Lower leg skin (tissue), 4 donors: ENCODE results near the gene DICER1. TPM values are rescaled to one million over a fixed set of nuclear protein-coding genes. Genes with fewer than 3 reads are reported as not detected.

Experiments
- DNase-seq, 2 donors: peaks; one replicate each; pipeline ENCODE4 v3.0.0-alpha.2; 2019; ENCODE audit warnings: low spot score in 2 of 2
- H3K4me3 ChIP-seq: fragments of 200-600 bp; sonication (generic); 2 replicates; pipeline ENCODE4 v1.5.1; 2017; ENCODE audit warnings: mild to moderate bottlenecking, low read depth; ENCODE audit not compliant: poor library complexity, severe bottlenecking
- CTCF ChIP-seq, 3 donors: fragments of 450-650 bp; IDR thresholded peaks; one replicate each; pipeline ENCODE4 v1.5.1; 2016; ENCODE audit warnings: antibody characterized with exemption in 3 of 3, mild to moderate bottlenecking in 3 of 3, moderate library complexity in 2 of 3
- POLR2A ChIP-seq, 2 donors: fragments of 450-650 bp; IDR thresholded peaks; one replicate each; pipeline ENCODE4 v1.6.1; 2016 to 2017; ENCODE audit warnings: antibody characterized with exemption in 2 of 2, mild to moderate bottlenecking in 1 of 2, moderate library complexity in 1 of 2
- WGBS, 2 donors: methylation state at CpG; one replicate each; pipeline ENCODE4 v1.1.5; 2018; 5-methylcytosine and 5-hydroxymethylcytosine counted together
- intact Hi-C: fragments of 100-400 bp; cut with DNase I; formaldehyde crosslinking; loops from one replicate; pipeline ENCODE4 v1.15.0; 2023; ENCODE audit warnings: low total_unique reads
- total RNA-seq, 4 donors: library from RNA; depleted of rRNA; stranded (reverse); fragments of >200 nt; gene quantifications; one replicate each; pipeline ENCODE4 v1.1.0, GENCODE V29; 2016

The DICER1 gene
- total RNA-seq, 4 donors from 2014 or later: 32.8 to 70.4 (median 45.0) TPM

GRCh38 chr14:95070748-95071435 is 86.4 kb downstream of the DICER1 start:
- no peak for TF ChIP-seq POLR2A (IDR thresholded peaks at IDR 0.05)
- TF ChIP-seq CTCF (IDR thresholded peaks at IDR 0.05): no peak
- intact Hi-C loops: no loop called here
- no peak for DNase-seq
- 71 to 80% methylated on average over 11 of the region's 11 CpGs for WGBS, 2 donors
- no peak overlapping the region for H3K4me3 ChIP-seq

GRCh38 chr14:95069547-95069946 is 87.8 kb downstream of the DICER1 start:
- no peak overlapping the region for H3K4me3 ChIP-seq
- DNase-seq: no peak
- TF ChIP-seq POLR2A (IDR thresholded peaks at IDR 0.05) (no peak), CTCF (IDR thresholded peaks at IDR 0.05) (no peak)
- 88 to 93% methylated on average over 10 of the region's 10 CpGs for WGBS, 2 donors
- intact Hi-C loops: no loop called here

- H3K4me3 ChIP-seq: no peak overlapping the region
- WGBS, 2 donors: 69 to 79% methylated on average over 7 of the region's 7 CpGs
- peak in 1 of 2 donors; percentile 72 for DNase-seq
- TF ChIP-seq POLR2A (IDR thresholded peaks at IDR 0.05): no peak
- TF ChIP-seq CTCF (IDR thresholded peaks at IDR 0.05): no peak
- intact Hi-C loops: no loop called here
These were observed 88.3 kb downstream of the DICER1 start for GRCh38 chr14:95069018-95069417.

GRCh38 chr14:95068521-95068920 is 88.8 kb downstream of the DICER1 start:
- 75 to 83% methylated on average over 8 of the region's 8 CpGs for WGBS, 2 donors
- DNase-seq: peak in 1 of 2 donors; percentile 58
- intact Hi-C loops: no loop called here
- no peak overlapping the region for H3K4me3 ChIP-seq
- TF ChIP-seq POLR2A (IDR thresholded peaks at IDR 0.05): no peak
- no peak for TF ChIP-seq CTCF (IDR thresholded peaks at IDR 0.05)

GRCh38 chr14:95068080-95068479 is 89.2 kb downstream of the DICER1 start:
- intact Hi-C loops: no loop called here
- no peak for DNase-seq
- no peak overlapping the region for H3K4me3 ChIP-seq
- WGBS, 2 donors: 67% methylated on average over 10 of the region's 10 CpGs
- TF ChIP-seq CTCF (IDR thresholded peaks at IDR 0.05) (no peak), POLR2A (IDR thresholded peaks at IDR 0.05) (no peak)

- intact Hi-C loops: no loop called here
- no peak overlapping the region for H3K4me3 ChIP-seq
- DNase-seq: no peak
- TF ChIP-seq CTCF (IDR thresholded peaks at IDR 0.05): no peak
- no peak for TF ChIP-seq POLR2A (IDR thresholded peaks at IDR 0.05)
- 69 to 95% methylated on average over 4 of the region's 4 CpGs for WGBS, 2 donors
These were observed 89.8 kb downstream of the DICER1 start for GRCh38 chr14:95067526-95067925.
